GM12872 (cell line): Measurements from ENCODE around the gene BPIFB2.

Experiments
- CTCF ChIP-seq: IDR thresholded peaks from 3 replicates; pipeline ENCODE4 v1.5.1; 2011; ENCODE audit warnings: low read depth, mild to moderate bottlenecking, low read length, moderate library complexity; ENCODE audit not compliant: insufficient read depth

BPIFB2 gene

GRCh38 chr20:33024609-33025317 lies 17.3 kb downstream of the BPIFB2 start:
- no peak for TF ChIP-seq CTCF

GRCh38 chr20:33025318-33025876 lies 17.9 kb downstream of the BPIFB2 start:
- TF ChIP-seq CTCF = no peak

- no peak for TF ChIP-seq CTCF
Measured at GRCh38 chr20:33026072-33026778, 18.7 kb downstream of the BPIFB2 start.

- TF ChIP-seq CTCF = no peak
Measured at GRCh38 chr20:33026779-33027759, 19.6 kb downstream of the BPIFB2 start.

- no peak for TF ChIP-seq CTCF
Measured at GRCh38 chr20:33027769-33028751, 20.6 kb downstream of the BPIFB2 start.

- TF ChIP-seq CTCF = no peak
Measured at GRCh38 chr20:33028875-33029274, 21.4 kb downstream of the BPIFB2 start.
